ENCODE measurements around the gene STXBP3. TPM values are rescaled to one million over a fixed set of nuclear protein-coding genes. Genes with fewer than 3 reads are reported as not detected.

The STXBP3 gene
- total and polyA plus RNA-seq, 2 of the 4 experiments (the other 2 are of a cell fraction), result 19.1 to 19.7 TPM

DNA sequence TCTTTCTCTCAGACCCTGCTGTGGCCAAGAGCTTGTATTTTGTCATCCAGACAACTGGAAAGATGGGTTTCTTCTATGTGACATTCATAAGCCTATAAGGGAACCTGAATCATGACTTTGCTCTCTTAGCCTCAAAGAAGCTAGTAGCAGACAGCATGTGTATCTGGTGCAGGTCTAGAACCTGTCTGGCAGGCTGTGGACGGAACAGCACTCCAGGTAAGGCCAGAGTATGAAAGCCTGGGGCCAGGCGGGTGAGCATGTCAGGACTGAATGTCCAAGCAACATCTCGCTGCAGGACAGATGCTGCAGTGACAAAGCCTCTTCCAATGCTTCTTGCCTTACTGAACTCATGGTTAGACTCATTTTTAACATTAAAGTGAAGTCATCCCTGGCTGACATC lies 77.6 kb downstream of the STXBP3 start:
- CTCF ChIA-PET, result no interaction called here
- no peak overlapping the region for H4K5ac ChIP-seq (ENCODE audit: low read depth, low read length)

More for the DNA sequence above, 77.6 kb downstream of the STXBP3 start:
- Histone ChIP-seq H3K79me1 (ENCODE audit: low read depth in 1 of 2, low read length in 2 of 2) (peaks cover 0 to 4% of the 10 kb centered on the region in 2 experiments; a peak in 1 of 4 replicates), H4K20me1 (ENCODE audit: insufficient read depth, low read length) (no peaks in the 10 kb centered on the region), H3K56ac (ENCODE audit: extremely low read depth, insufficient read depth, low read length) (no peak overlapping the region), H2AK5ac (ENCODE audit: low read depth, low read length) (no peak overlapping the region), H3K18ac (ENCODE audit: low read depth, low read length) (no peak overlapping the region), H4K91ac (ENCODE audit: insufficient read depth, low read depth, low read length) (no peak overlapping the region), H3K9ac (ENCODE audit: low read depth, low read length) (no peak overlapping the region), H3K27me3 (ENCODE audit: control insufficient read depth, insufficient read depth, low read length) (no peaks in the 10 kb centered on the region), H3K36me3 (ENCODE audit: control insufficient read depth, insufficient read depth, low read length) (no peaks in the 10 kb centered on the region), H3K4me3 (ENCODE audit: insufficient read depth, low read depth, low read length) (no peak overlapping the region), H3K4ac (ENCODE audit: low read depth, low read length) (no peak overlapping the region), H2BK15ac (ENCODE audit: low read depth, low read length) (no peak overlapping the region), H2BK5ac (ENCODE audit: low read depth, low read length, poor library complexity, severe bottlenecking) (no peak overlapping the region), H2BK20ac (ENCODE audit: low read depth, low read length) (no peak overlapping the region), H3K14ac (replicated peaks; ENCODE audit: low read depth, low read length) (no peak overlapping the region), H3K9me1 (ENCODE audit: insufficient read depth, low read length) (peaks cover 3% of the 10 kb centered on the region; the same call in 1 of the 2 replicates), H3K4me2 (ENCODE audit: low read depth, low read length) (no peak overlapping the region), H2BK120ac (ENCODE audit: low read depth, low read length) (no peak overlapping the region), H3K27ac (ENCODE audit: insufficient read depth, low read length) (no peak overlapping the region), H2AFZ (replicated peaks; ENCODE audit: low read length, poor library complexity) (no peak overlapping the region), H4K8ac (ENCODE audit: low read depth in 2 of 2, low read length in 2 of 2) (no peak overlapping the region), H2AK9ac (replicated peaks; ENCODE audit: low read depth, low read length, poor library complexity) (no peak overlapping the region), H3K4me1 (ENCODE audit: control insufficient read depth, insufficient read depth, low read length) (peaks cover 4% of the 10 kb centered on the region; the same call in 1 of the 2 replicates), H3K23ac (ENCODE audit: low read depth, low read length) (no peak overlapping the region), H3K9me3 (ENCODE audit: control insufficient read depth, insufficient read depth, low read length) (no peaks in the 10 kb centered on the region)
- 96% methylated on average over 3 of the region's 3 CpGs; no CpG with 5 or more reads in 1 of the 2 experiments for WGBS, 2 experiments (ENCODE audit: extremely low coverage in 2 of 2, insufficient read length in 1 of 2)
- POLR2A ChIA-PET (ENCODE audit: unreplicated experiment), result no interaction called here
- ATAC-seq (ENCODE audit: low read depth), result no peak
- no peak for DNase-seq
- TF ChIP-seq BHLHE40 (IDR thresholded peaks at IDR 0.05; ENCODE audit: low read depth, low read length), result no peak
- TF ChIP-seq RCOR1 (IDR thresholded peaks at IDR 0.05; ENCODE audit: insufficient replicate concordance, low read length), result no peak
- no peak for TF ChIP-seq POLR2A (IDR thresholded peaks at IDR 0.05; ENCODE audit: low read depth, low read length)
- no peak for TF ChIP-seq FOS (IDR thresholded peaks at IDR 0.05; ENCODE audit: low read depth, low read length)
- TF ChIP-seq SMC3 (IDR thresholded peaks at IDR 0.05; ENCODE audit: low read depth, low read length), result no peak
- TF ChIP-seq MXI1 (IDR thresholded peaks at IDR 0.05; ENCODE audit: borderline replicate concordance, low read depth, low read length), result no peak
- no peak for TF ChIP-seq CHD1 (IDR thresholded peaks at IDR 0.05; ENCODE audit: low read depth, low read length)
- TF ChIP-seq, protein P1, sequence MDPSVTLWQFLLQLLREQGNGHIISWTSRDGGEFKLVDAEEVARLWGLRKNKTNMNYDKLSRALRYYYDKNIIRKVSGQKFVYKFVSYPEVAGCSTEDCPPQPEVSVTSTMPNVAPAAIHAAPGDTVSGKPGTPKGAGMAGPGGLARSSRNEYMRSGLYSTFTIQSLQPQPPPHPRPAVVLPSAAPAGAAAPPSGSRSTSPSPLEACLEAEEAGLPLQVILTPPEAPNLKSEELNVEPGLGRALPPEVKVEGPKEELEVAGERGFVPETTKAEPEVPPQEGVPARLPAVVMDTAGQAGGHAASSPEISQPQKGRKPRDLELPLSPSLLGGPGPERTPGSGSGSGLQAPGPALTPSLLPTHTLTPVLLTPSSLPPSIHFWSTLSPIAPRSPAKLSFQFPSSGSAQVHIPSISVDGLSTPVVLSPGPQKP (IDR thresholded peaks at IDR 0.05; ENCODE audit: borderline replicate concordance, low read depth, low read length), result no peak
- TF ChIP-seq RAD21 (IDR thresholded peaks at IDR 0.05; ENCODE audit: low read length), result no peak
- TF ChIP-seq RFX5 (IDR thresholded peaks at IDR 0.05; ENCODE audit: low read depth, low read length), result no peak
- TF ChIP-seq MAZ (IDR thresholded peaks at IDR 0.05; ENCODE audit: borderline replicate concordance, low read depth, low read length), result no peak
- TF ChIP-seq, protein P2, sequence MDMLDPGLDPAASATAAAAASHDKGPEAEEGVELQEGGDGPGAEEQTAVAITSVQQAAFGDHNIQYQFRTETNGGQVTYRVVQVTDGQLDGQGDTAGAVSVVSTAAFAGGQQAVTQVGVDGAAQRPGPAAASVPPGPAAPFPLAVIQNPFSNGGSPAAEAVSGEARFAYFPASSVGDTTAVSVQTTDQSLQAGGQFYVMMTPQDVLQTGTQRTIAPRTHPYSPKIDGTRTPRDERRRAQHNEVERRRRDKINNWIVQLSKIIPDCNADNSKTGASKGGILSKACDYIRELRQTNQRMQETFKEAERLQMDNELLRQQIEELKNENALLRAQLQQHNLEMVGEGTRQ (IDR thresholded peaks at IDR 0.05; ENCODE audit: low read depth, low read length), result no peak
- no peak for TF ChIP-seq MAFK (IDR thresholded peaks at IDR 0.05; ENCODE audit: low read depth, low read length)
- TF ChIP-seq, protein P3, sequence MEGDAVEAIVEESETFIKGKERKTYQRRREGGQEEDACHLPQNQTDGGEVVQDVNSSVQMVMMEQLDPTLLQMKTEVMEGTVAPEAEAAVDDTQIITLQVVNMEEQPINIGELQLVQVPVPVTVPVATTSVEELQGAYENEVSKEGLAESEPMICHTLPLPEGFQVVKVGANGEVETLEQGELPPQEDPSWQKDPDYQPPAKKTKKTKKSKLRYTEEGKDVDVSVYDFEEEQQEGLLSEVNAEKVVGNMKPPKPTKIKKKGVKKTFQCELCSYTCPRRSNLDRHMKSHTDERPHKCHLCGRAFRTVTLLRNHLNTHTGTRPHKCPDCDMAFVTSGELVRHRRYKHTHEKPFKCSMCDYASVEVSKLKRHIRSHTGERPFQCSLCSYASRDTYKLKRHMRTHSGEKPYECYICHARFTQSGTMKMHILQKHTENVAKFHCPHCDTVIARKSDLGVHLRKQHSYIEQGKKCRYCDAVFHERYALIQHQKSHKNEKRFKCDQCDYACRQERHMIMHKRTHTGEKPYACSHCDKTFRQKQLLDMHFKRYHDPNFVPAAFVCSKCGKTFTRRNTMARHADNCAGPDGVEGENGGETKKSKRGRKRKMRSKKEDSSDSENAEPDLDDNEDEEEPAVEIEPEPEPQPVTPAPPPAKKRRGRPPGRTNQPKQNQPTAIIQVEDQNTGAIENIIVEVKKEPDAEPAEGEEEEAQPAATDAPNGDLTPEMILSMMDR (conservative IDR thresholded peaks at IDR 0.05; ENCODE audit: low read depth, low read length), result no peak
- no peak for TF ChIP-seq CEBPB (IDR thresholded peaks at IDR 0.05; ENCODE audit: low read depth, low read length)
- TF ChIP-seq NFE2L2 (IDR thresholded peaks at IDR 0.05; ENCODE audit: low read depth, low read length), result no peak
- BruUV-seq (replicated peaks), result no TSS peak
- in situ Hi-C loops (cut with MboI; ENCODE audit: low sequenced_read_pairs), result no loop called here
- intact Hi-C loops (cut with micrococcal nuclease), result no loop called here
- dilution Hi-C loops (cut with HindIII; ENCODE audit: low sequenced_read_pairs, unreplicated experiment), result no loop called here

Data from IMR-90 (cell line).